ENCODE data around the gene LCNL1. TPM values are rescaled to one million over a fixed set of nuclear protein-coding genes. Genes with fewer than 3 reads are reported as not detected.

Gene LCNL1
- total and polyA plus RNA-seq, 4 donors, result 0.15 to 2.7 (median 1.4) TPM

- H3K4me1 ChIP-seq (ENCODE audit: control insufficient read depth in 5 of 5, insufficient read depth in 5 of 5, low read length in 5 of 5), result no peaks in the 10 kb centered on the region
- H3K9me3 ChIP-seq (ENCODE audit: control insufficient read depth in 4 of 4, insufficient read depth in 3 of 4, low read length in 3 of 4), result no peaks in the 10 kb centered on the region
- WGBS, 2 donors, result 93 to 96% methylated on average over 23 of the region's 23 CpGs
- DNase-seq, result no peak
- no peak for ATAC-seq (ENCODE audit: insufficient read depth, low FRiP score)
- H3K4me3 ChIP-seq, result no peak overlapping the region
- H3K27ac ChIP-seq (ENCODE audit: low read depth in 1 of 2, low read length in 1 of 2), result no peak overlapping the region
- no peak for TF ChIP-seq CTCF (IDR thresholded peaks at IDR 0.05; ENCODE audit: control extremely low read depth, extremely low read depth)
- H3K27me3 ChIP-seq (ENCODE audit: control insufficient read depth in 3 of 3, insufficient read depth in 3 of 3, low read length in 2 of 3), result no peaks in the 10 kb centered on the region
- peaks cover 0 to 69% (median 7%) of the 10 kb centered on the region in 4 donors for H3K36me3 ChIP-seq (ENCODE audit: control insufficient read depth in 4 of 4, insufficient read depth in 4 of 4, low read length in 4 of 4)
- H3K9ac ChIP-seq (ENCODE audit: insufficient read depth in 1 of 2, low read length in 2 of 2), result no peak overlapping the region
These were observed 31.4 kb downstream of the LCNL1 start for GRCh38 chr9:137014166-137014565.

GRCh38 chr9:137014776-137015539, 32.2 kb downstream of the LCNL1 start:
- Histone ChIP-seq H3K4me3 (no peak overlapping the region), H3K27me3 (ENCODE audit: control insufficient read depth in 3 of 3, insufficient read depth in 3 of 3, low read length in 2 of 3) (no peaks in the 10 kb centered on the region), H3K9ac (ENCODE audit: insufficient read depth in 1 of 2, low read length in 2 of 2) (no peak overlapping the region), H3K4me1 (ENCODE audit: control insufficient read depth in 5 of 5, insufficient read depth in 5 of 5, low read length in 5 of 5) (no peaks in the 10 kb centered on the region), H3K36me3 (ENCODE audit: control insufficient read depth in 4 of 4, insufficient read depth in 4 of 4, low read length in 4 of 4) (peaks cover 0 to 63% (median 7%) of the 10 kb centered on the region in 4 donors), H3K27ac (ENCODE audit: low read depth in 1 of 2, low read length in 1 of 2) (no peak overlapping the region), H3K9me3 (ENCODE audit: control insufficient read depth in 4 of 4, insufficient read depth in 3 of 4, low read length in 3 of 4) (no peaks in the 10 kb centered on the region)
- WGBS, 2 donors, result 95% methylated on average over 36 of the region's 36 CpGs
- ATAC-seq (ENCODE audit: insufficient read depth, low FRiP score), result no peak
- no peak for TF ChIP-seq CTCF (IDR thresholded peaks at IDR 0.05; ENCODE audit: control extremely low read depth, extremely low read depth)
- no peak for DNase-seq

- Histone ChIP-seq H3K4me1 (ENCODE audit: control insufficient read depth in 5 of 5, insufficient read depth in 5 of 5, low read length in 5 of 5) (no peaks in the 10 kb centered on the region), H3K36me3 (ENCODE audit: control insufficient read depth in 4 of 4, insufficient read depth in 4 of 4, low read length in 4 of 4) (peaks cover 0 to 64% (median 7%) of the 10 kb centered on the region in 4 donors), H3K4me3 (no peak overlapping the region), H3K27ac (ENCODE audit: low read depth in 1 of 2, low read length in 1 of 2) (no peak overlapping the region), H3K9me3 (ENCODE audit: control insufficient read depth in 4 of 4, insufficient read depth in 3 of 4, low read length in 3 of 4) (no peaks in the 10 kb centered on the region), H3K27me3 (ENCODE audit: control insufficient read depth in 3 of 3, insufficient read depth in 3 of 3, low read length in 2 of 3) (no peaks in the 10 kb centered on the region), H3K9ac (ENCODE audit: insufficient read depth in 1 of 2, low read length in 2 of 2) (no peak overlapping the region)
- ATAC-seq (ENCODE audit: insufficient read depth, low FRiP score), result no peak
- DNase-seq, result no peak
- 98% methylated on average over 25 of the region's 25 CpGs for WGBS, 2 donors
- no peak for TF ChIP-seq CTCF (IDR thresholded peaks at IDR 0.05; ENCODE audit: control extremely low read depth, extremely low read depth)
These were observed 32.7 kb downstream of the LCNL1 start for GRCh38 chr9:137015540-137015930.
